Bronchial epithelial cell (primary cell): Measurements from ENCODE around the gene MMP24. TPM values are rescaled to one million over a fixed set of nuclear protein-coding genes. Genes with fewer than 3 reads are reported as not detected.
"Not testable (repeated sequence)": the region's sequence is repeated elsewhere in the genome, so short reads cannot be mapped to it uniquely, and the experiment has no call there.

Experiments
- DNase-seq: peaks from one replicate; pipeline ENCODE4 v3.0.0-alpha.2; 2010; ENCODE audit warnings: low read depth
- FAIRE-seq: peaks from 2 replicates; lab custom pipeline; 2011; peaks lifted over from hg19 to GRCh38; lab: Jason Lieb, UNC
- H3K27me3 ChIP-seq: 2 replicates; pipeline ENCODE4 v1.5.1; 2011; ENCODE audit warnings: low read length; ENCODE audit not compliant: control insufficient read depth, insufficient read depth
- H3K36me3 ChIP-seq: 2 replicates; pipeline ENCODE4 v1.5.1; 2011; ENCODE audit warnings: low read length; ENCODE audit not compliant: control insufficient read depth, insufficient read depth
- H3K4me3 ChIP-seq: 2 replicates; pipeline ENCODE4 v1.5.1; 2011; ENCODE audit warnings: mild to moderate bottlenecking, low read depth, low read length, control low read depth
- CTCF ChIP-seq: IDR thresholded peaks from 2 replicates; pipeline ENCODE4 v1.5.1; 2011; ENCODE audit warnings: mild to moderate bottlenecking, moderate library complexity, low read length, control low read depth, inconsistent platforms; ENCODE audit not compliant: insufficient read depth, severe bottlenecking
- total RNA-seq: library from RNA; depleted of rRNA; stranded (reverse); fragments of >200 nt; gene quantifications from 2 replicates; pipeline ENCODE4 v1.2.1, GENCODE V29; 2014

The MMP24 gene
- total RNA-seq, 1 donor from 2014 or later, result not detected

- FAIRE-seq, result peak; percentile 55
- no peak for TF ChIP-seq CTCF
- H3K27me3 ChIP-seq, result no peaks in the 10 kb centered on the region
- no peak overlapping the region for H3K4me3 ChIP-seq
- no peaks in the 10 kb centered on the region for H3K36me3 ChIP-seq
- no peak for DNase-seq
Observed at GRCh38 chr20:35246723-35247122, 20.2 kb downstream of the MMP24 start.

- peak; percentile 40 for FAIRE-seq
- Histone ChIP-seq H3K36me3 (no peaks in the 10 kb centered on the region), H3K4me3 (no peak overlapping the region), H3K27me3 (no peaks in the 10 kb centered on the region)
- no peak for TF ChIP-seq CTCF
- no peak for DNase-seq
Observed at GRCh38 chr20:35248641-35249475, 22.4 kb downstream of the MMP24 start.

- TF ChIP-seq CTCF, result no peak
- Histone ChIP-seq H3K36me3 (no peaks in the 10 kb centered on the region), H3K27me3 (no peaks in the 10 kb centered on the region), H3K4me3 (no peak overlapping the region)
- FAIRE-seq (peak; percentile 96), DNase-seq (no peak)
Observed at GRCh38 chr20:35251613-35251940, 25.1 kb downstream of the MMP24 start.

GRCh38 chr20:35252037-35252461 is 25.6 kb downstream of the MMP24 start:
- FAIRE-seq (no peak), DNase-seq (no peak)
- Histone ChIP-seq H3K4me3 (no peak overlapping the region), H3K36me3 (no peaks in the 10 kb centered on the region), H3K27me3 (no peaks in the 10 kb centered on the region)
- no peak for TF ChIP-seq CTCF

- H3K4me3 ChIP-seq, DNase-seq, H3K36me3 ChIP-seq, H3K27me3 ChIP-seq, FAIRE-seq: not testable (repeated sequence)
Observed at GRCh38 chr20:35252598-35252997, 26.1 kb downstream of the MMP24 start.

GRCh38 chr20:35253010-35253409 is 26.5 kb downstream of the MMP24 start:
- no peak for TF ChIP-seq CTCF
- Histone ChIP-seq H3K36me3 (no peaks in the 10 kb centered on the region), H3K4me3 (no peak overlapping the region), H3K27me3 (no peaks in the 10 kb centered on the region)
- DNase-seq, result no peak
- no peak for FAIRE-seq
